ENCODE data around the gene DNAI4.
"Not testable (repeated sequence)": the region's sequence is repeated elsewhere in the genome, so short reads cannot be mapped to it uniquely, and the experiment has no call there.

Gene DNAI4

GRCh38 chr1:66924756-66925557, at the start of gene DNAI4, which contains the start of gene MIER1:
TSS of gene DNAI4 (minus strand) at chr1:66924856. CDS start at chr1:66924831, 25 bp downstream.
TSS of gene MIER1 (plus strand) at chr1:66924990. CDS start at chr1:66925029, 39 bp downstream.
- DNase-seq: peak; percentile 97

- no peak for DNase-seq
Measured at GRCh38 chr1:66968574-66968973, 43.9 kb upstream of the DNAI4 start.

- not testable (repeated sequence) for DNase-seq
Measured at GRCh38 chr1:66966188-66966873, 41.7 kb upstream of the DNAI4 start.

- no peak for DNase-seq
Measured at GRCh38 chr1:66957938-66958337, 33.3 kb upstream of the DNAI4 start.

GRCh38 chr1:66954208-66954607, 29.6 kb upstream of the DNAI4 start:
- no peak for DNase-seq

GRCh38 chr1:66951513-66951912, 26.9 kb upstream of the DNAI4 start:
- no peak for DNase-seq

GRCh38 chr1:66947267-66947666, 22.6 kb upstream of the DNAI4 start:
- no peak for DNase-seq

GRCh38 chr1:66945316-66945715, 20.7 kb upstream of the DNAI4 start:
- DNase-seq: no peak

- no peak for DNase-seq
Measured at GRCh38 chr1:66944330-66945274, 19.9 kb upstream of the DNAI4 start.

- DNase-seq: no peak
Measured at GRCh38 chr1:66943361-66943969, 18.8 kb upstream of the DNAI4 start.

- DNase-seq: no peak
Measured at GRCh38 chr1:66940981-66941380, 16.3 kb upstream of the DNAI4 start.

GRCh38 chr1:66938613-66939012, 14.0 kb upstream of the DNAI4 start:
- no peak for DNase-seq

- DNase-seq: no peak
Measured at GRCh38 chr1:66937529-66938234, 13.0 kb upstream of the DNAI4 start.

GRCh38 chr1:66933887-66934700, 9.4 kb upstream of the DNAI4 start:
- DNase-seq: no peak

- no peak for DNase-seq
Measured at GRCh38 chr1:66932291-66932690, 7.6 kb upstream of the DNAI4 start.

- no peak for DNase-seq
Measured at GRCh38 chr1:66931590-66931989, 6.9 kb upstream of the DNAI4 start.

- no peak for DNase-seq
Measured at GRCh38 chr1:66930823-66931174, 6.1 kb upstream of the DNAI4 start.

GRCh38 chr1:66929999-66930822, 5.6 kb upstream of the DNAI4 start:
- peak; percentile 96 for DNase-seq

GRCh38 chr1:66929691-66929998, 5.0 kb upstream of the DNAI4 start:
- no peak for DNase-seq

- no peak for DNase-seq
Measured at GRCh38 chr1:66929146-66929688, 4.6 kb upstream of the DNAI4 start.

Measured in CD4-positive, alpha-beta T cell treated with Interleukin-6 for 4 hours (primary cell).